SH-SY5Y (cell line): Measurements from ENCODE around the gene VEGFC.

Experiments
- GATA2 ChIP-seq: IDR thresholded peaks from 2 replicates; pipeline ENCODE4 v1.6.1; 2011; ENCODE audit warnings: mild to moderate bottlenecking, low read depth, low read length
- GATA3 ChIP-seq: IDR thresholded peaks from 2 replicates; pipeline ENCODE4 v1.6.1; 2011; ENCODE audit warnings: low read depth, mild to moderate bottlenecking, low read length, moderate library complexity

- TF ChIP-seq GATA3 (no peak), GATA2 (no peak)
These were observed 147.3 kb downstream of the VEGFC start for GRCh38 chr4:176645246-176645960.
